Iris pigment epithelial cell (primary cell): Measurements from ENCODE around the gene IRF4.

Experiments
- DNase-seq: peaks from one replicate; pipeline ENCODE4 v3.0.0-alpha.2; 2011; ENCODE audit warnings: low read depth

Gene IRF4

DNA sequence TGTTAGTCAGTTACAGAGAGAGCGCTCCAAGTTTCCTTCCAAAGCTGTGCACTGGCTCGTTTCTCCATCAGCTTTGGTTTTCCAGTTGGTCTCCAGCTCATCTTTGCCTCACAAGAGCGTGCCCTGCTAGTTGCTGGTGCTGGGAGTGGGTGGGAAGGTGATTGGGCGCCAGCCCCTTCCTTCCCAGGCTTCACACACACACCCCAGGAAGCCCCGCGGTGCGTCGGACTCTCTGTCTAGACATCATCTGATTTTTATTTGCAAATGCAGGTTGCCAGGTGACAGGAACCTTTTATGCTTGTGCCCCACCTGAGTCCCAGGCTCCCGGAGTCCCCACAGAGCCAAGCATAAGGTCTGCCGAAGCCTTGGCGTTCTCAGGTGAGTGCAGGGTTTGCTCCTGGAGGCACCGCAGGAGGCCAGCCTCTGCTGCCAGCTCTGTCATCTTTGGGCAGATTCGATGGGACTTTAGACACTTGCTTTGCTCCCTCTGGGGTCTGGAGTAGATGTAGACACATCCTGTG lies 7.1 kb downstream of the IRF4 start:
- DNase-seq: no peak

DNA sequence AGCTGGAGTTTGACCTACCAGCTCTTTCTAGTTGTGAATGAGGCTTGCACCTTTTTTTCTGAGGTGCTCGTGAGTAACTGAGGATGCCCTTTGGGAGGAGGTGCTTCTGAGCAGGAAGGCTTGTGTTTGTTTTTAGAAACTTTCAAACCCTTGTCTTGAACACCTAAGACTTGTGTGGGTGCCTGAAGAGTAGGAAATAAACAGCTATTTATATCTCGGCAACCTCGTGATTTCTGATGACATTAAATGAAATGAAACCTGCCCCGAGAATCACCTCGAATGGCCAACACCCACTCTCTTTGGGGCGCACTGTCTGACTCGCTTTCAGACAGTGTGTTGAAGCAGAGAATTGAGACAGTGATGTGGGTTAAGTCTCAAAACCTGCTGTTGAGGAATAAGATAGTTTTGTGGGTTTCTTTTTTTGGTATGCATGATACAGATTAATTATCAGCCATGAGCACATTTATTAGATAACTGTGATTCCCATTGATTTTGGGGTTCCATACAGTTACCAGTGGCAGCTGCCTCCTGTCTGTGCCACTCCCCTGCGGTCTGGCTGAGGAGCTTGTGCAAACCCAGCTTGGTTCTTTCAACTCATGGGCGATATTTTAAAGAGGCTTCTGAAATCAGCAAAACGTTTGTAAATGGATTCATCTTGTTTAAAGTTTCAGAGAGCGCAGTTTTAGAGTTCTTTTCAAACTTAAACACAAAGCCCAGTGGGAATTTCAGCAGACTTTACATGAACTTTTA lies 8.4 kb downstream of the IRF4 start:
- no peak for DNase-seq

GRCh38 chr6:400815-401214 lies 9.3 kb downstream of the IRF4 start:
- DNase-seq: no peak

DNA sequence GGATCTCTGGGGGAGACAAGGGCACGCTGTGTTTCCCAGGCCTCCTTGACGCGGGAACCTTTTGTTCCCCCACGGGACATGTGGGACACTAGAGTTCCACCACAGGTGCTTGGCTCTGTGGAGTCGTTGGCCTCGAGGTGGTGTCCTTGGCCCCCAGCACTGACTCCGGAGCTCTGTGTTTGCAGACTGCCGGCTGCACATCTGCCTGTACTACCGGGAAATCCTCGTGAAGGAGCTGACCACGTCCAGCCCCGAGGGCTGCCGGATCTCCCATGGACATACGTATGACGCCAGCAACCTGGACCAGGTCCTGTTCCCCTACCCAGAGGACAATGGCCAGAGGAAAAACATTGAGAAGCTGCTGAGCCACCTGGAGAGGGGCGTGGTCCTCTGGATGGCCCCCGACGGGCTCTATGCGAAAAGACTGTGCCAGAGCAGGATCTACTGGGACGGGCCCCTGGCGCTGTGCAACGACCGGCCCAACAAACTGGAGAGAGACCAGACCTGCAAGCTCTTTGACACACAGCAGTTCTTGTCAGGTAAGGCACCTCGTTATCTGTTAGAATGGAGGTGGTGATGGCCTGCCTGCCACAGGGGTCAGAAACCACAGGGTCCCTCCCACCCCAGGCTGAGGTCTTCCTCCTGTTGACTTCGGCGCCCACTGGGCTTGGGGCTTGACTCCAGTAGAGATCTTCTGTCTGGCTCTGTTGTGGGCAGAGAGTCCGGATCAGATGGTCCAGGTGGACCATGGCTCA lies 9.9 kb downstream of the IRF4 start:
- no peak for DNase-seq

DNA sequence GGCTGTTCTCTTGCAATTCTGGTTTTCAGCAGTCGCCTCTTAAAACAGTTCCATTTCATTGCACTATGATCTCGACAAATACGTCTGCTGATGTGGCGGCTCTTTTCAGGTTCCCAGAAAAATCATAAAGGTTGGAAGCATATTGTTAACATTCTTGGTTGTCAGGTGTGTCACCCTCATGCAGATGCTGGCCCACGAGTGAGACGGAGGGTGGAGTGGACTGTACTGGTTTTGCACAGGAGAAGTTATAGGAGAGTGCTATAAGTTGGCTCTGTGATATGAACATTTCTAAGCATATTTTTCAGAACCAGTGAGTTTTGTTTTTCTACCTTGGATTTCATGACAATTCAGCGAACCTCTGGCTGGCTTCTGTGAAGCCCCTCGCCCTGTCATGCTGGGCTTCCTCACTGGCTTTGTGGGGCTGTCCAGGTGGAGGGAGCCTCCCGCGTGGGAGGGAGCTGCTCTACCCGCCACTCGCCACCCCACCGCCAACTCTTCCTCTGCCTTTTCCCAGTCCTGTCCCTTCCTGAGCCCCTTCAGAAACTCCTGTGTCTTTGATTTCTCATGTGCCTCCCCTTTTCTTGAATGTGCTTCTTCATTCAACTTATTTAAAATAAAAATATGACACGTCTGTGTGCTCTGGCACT lies 10.6 kb downstream of the IRF4 start:
- no peak for DNase-seq

DNA sequence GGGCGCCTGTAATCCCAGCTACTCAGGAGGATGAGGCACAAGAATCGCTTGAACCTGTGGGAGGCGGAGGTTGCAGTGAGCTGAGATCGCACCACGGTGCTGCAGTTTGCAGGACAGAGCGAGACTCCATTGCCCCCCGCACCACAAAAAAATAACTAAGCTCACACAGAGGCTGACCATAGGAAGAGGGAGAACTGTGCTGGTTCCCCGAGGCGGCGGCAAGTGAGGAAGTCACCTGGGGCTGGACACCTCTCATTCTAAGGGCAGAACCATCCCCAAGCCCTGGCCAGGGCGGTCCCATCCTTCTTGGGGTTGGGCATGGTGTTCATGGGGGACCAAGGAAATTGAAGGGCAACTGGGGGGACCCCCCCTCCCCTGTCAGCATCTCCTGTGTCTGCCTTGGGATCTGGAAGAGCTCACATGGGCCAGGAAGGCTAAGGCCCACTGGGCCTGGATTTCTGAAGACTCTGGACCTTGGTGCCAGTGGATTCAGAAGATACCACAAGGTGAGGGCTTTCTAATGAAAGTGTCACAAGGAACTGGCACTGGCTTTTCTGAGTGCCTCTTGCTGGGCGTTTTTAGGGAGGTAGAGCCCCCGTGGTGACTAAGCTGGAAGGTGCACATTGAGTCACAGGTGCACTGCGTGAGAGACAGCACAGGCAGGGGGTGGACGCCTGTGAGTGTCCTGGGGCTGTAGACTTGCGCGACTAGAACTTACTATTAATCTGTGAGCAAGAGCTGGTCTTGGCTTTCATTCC lies 11.5 kb downstream of the IRF4 start:
- DNase-seq: no peak

- no peak for DNase-seq
These were observed 12.4 kb downstream of the IRF4 start for GRCh38 chr6:403659-404655.

- no peak for DNase-seq
These were observed 13.3 kb downstream of the IRF4 start for GRCh38 chr6:404685-405423.

DNA sequence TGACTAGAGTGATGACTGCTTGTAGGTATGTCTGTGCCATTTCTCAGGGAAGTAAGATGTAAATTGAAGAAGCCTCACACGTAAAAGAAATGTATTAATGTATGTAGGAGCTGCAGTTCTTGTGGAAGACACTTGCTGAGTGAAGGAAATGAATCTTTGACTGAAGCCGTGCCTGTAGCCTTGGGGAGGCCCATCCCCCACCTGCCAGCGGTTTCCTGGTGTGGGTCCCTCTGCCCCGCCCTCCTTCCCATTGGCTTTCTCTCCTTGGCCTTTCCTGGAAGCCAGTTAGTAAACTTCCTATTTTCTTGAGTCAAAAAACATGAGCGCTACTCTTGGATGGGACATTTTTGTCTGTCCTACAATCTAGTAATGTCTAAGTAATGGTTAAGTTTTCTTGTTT lies 16.6 kb downstream of the IRF4 start:
- DNase-seq: no peak

GRCh38 chr6:408599-409102 lies 17.1 kb downstream of the IRF4 start:
- peak; percentile 56 for DNase-seq

DNA sequence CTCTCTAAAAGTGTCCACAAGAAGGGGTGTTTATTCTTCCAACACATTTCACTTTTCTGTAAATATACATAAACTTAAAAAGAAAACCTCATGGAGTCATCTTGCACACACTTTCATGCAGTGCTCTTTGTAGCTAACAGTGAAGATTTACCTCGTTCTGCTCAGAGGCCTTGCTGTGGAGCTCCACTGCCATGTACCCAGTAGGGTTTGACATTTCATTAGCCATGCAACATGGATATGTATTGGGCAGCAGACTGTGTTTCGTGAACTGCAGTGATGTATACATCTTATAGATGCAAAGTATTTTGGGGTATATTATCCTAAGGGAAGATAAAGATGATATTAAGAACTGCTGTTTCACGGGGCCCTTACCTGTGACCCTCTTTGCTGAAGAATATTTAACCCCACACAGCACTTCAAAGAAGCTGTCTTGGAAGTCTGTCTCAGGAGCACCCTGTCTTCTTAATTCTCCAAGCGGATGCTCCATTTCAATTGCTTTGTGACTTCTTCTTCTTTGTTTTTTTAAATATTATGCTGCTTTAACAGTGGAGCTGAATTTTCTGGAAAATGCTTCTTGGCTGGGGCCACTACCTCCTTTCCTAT lies 17.9 kb downstream of the IRF4 start:
- no peak for DNase-seq

DNA sequence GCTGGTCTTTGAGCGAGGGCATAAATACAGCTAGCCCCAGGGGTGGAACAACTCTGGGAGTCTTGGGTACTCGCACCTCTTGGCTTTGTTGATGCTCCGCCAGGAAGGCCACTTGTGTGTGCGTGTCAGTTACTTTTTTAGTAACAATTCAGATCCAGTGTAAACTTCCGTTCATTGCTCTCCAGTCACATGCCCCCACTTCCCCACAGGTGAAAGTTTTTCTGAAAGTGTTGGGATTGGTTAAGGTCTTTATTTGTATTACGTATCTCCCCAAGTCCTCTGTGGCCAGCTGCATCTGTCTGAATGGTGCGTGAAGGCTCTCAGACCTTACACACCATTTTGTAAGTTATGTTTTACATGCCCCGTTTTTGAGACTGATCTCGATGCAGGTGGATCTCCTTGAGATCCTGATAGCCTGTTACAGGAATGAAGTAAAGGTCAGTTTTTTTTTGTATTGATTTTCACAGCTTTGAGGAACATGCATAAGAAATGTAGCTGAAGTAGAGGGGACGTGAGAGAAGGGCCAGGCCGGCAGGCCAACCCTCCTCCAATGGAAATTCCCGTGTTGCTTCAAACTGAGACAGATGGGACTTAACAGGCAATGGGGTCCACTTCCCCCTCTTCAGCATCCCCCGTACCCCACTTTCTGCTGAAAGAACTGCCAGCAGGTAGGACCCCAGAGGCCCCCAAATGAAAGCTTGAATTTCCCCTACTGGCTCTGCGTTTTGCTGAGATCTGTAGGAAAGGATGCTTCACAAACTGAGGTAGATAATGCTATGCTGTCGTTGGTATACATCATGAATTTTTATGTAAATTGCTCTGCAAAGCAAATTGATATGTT lies 19.2 kb downstream of the IRF4 start:
- DNase-seq: no peak

DNA sequence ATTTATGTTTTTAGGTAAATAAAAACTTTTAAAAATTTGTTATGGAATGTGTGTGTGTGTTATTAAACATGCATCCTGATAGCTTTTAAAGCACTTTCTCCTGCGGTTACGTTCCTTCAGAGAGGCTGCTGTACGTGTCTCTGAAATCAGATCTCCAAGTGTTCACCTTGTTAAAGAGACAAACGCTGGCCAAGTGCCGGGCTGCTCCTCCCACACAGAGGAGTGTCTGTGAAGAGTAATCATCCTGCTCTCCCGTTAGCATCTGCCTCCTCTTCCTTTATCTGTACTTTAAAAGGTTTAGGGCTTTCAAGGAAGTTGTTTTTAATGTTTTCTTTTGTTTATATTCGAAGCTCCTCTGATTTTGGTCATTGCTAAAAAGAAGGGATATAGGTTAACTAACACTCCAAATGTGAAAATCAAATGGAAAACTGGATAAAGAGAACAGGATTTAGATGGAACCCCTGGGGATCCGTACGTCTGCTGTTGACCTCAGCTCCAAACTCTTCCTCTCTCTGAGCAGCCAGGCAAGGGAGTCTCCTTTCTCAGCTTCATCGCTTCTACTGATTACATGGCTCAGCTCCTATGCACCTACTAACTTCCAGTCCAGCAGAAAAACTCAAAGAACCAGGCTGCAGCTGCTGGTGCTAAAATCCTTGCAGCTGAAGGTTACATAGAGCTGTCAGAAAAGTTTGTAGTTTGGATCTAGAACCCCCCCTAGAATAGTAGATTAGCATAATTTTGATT lies 20.0 kb downstream of the IRF4 start:
- DNase-seq: no peak

GRCh38 chr6:412146-412886 lies 20.8 kb downstream of the IRF4 start:
- no peak for DNase-seq

DNA sequence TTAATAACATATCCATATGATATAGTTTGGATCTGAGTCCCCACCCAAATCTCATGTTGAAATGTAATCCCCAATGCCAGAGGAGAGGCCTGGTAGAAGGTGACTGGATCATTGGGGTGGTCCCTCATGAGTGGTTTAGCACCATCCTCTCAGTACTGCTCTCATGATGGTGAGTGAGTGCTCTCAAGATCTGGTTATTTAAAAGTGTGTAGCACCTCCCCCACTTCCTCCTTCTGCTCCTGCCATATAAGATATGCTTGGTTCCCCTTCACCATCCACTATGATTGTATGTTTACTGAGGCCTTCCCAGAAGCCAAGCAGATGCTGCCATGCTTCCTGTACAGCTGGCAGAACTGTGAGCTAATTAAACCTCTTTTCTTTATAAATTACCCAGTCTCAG lies 22.9 kb downstream of the IRF4 start:
- DNase-seq: no peak

- DNase-seq: no peak
These were observed 23.5 kb downstream of the IRF4 start for GRCh38 chr6:415087-415486.

DNA sequence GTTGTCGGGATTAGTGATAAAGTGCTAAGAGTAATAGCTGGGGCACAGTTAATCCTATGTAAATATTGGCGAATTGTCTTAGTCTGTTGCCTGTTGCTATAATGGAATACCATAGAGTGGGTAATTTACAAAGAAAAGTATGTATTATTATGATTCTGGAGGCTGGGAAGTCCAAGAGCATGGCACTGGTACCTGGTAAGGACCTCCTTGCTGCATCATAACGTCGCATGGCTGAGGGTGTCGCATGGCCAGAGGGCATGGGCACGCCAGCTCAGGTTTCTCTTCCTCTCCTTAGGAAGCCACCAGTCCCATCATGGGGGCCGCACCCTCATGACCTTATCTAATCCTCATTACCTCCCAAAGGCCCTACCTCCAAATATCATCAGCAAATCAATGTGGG lies 29.7 kb downstream of the IRF4 start:
- DNase-seq: no peak
